Measurements from ENCODE around the gene TBL3. TPM values are rescaled to one million over a fixed set of nuclear protein-coding genes. Genes with fewer than 3 reads are reported as not detected.
A peak's percentile ranks its signal among the peaks of the same experiment; 100 is the strongest.

The TBL3 gene
- total and polyA plus RNA-seq, 9 of the 15 experiments (the other 6 are each of a cell fraction or from before 2014, with no cell fraction given): 0.97 to 117 (median 24.5) TPM

DNA sequence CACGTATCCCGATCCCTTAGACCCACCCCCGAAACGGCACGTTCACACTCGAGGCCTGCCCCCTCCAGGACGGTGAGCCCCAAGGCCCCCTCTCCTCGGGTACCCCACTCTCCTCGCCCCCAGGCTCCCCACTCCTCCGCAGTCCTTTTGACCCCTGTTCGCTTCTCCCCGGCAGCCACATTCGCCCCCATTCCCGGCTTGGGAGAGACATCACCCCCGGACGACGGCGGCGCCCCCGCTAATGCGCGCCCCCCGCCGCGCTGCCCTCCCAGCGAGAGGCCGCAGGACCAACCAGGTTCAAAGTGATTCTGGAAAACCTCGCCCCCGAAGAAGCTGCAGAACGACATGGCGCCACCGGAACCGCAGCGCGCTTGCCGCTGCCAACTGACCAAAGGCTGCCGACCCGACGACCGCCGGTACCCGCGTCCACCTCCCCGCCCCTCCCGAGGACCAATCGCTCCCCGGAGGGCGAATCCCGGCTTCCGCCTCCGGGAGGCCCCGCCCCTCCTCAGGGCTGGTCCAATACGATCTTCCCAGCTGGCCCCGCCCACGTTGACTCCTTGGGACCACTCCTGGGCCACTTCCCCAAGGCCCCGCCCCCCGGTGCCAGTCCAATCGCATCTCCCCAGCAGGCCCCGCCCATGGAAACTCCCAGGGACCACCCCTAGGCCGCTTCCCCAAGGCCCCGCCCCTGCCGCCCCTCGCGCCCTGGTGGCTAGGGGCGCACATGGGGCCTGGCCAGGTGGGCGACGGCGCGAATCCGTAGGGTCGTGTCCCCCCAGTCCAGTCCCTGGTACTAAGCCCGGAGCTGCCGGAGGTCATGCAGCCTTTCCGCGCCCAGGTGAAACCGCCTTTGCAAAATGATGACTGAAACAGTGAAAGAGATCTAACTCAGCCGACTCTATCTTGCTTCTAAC lies 28.8 kb upstream of the TBL3 start, which contains the start of gene MSRB1 (continued):
- TF ChIP-seq, protein P1, sequence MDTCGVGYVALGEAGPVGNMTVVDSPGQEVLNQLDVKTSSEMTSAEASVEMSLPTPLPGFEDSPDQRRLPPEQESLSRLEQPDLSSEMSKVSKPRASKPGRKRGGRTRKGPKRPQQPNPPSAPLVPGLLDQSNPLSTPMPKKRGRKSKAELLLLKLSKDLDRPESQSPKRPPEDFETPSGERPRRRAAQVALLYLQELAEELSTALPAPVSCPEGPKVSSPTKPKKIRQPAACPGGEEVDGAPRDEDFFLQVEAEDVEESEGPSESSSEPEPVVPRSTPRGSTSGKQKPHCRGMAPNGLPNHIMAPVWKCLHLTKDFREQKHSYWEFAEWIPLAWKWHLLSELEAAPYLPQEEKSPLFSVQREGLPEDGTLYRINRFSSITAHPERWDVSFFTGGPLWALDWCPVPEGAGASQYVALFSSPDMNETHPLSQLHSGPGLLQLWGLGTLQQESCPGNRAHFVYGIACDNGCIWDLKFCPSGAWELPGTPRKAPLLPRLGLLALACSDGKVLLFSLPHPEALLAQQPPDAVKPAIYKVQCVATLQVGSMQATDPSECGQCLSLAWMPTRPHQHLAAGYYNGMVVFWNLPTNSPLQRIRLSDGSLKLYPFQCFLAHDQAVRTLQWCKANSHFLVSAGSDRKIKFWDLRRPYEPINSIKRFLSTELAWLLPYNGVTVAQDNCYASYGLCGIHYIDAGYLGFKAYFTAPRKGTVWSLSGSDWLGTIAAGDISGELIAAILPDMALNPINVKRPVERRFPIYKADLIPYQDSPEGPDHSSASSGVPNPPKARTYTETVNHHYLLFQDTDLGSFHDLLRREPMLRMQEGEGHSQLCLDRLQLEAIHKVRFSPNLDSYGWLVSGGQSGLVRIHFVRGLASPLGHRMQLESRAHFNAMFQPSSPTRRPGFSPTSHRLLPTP (IDR thresholded peaks at IDR 0.05; ENCODE audit: borderline replicate concordance, extremely low read depth, insufficient read length): no peak
- no peak for TF ChIP-seq PCBP2 (IDR thresholded peaks at IDR 0.05; ENCODE audit: low read depth, low read length, poor library complexity, severe bottlenecking)
- TF ChIP-seq SRF (CRISPR knock-in tag; IDR thresholded peaks at IDR 0.05): 0 out of 4 replicates have a peak, but pooled peaks of 1 of the 2 experiments have one; percentile 49
- no peak for TF ChIP-seq RBM25 (IDR thresholded peaks at IDR 0.05; ENCODE audit: low read depth, low read length, severe bottlenecking)
- no peak for TF ChIP-seq ZNF354B (CRISPR knock-in tag; IDR thresholded peaks at IDR 0.05)
- no peak for TF ChIP-seq EWSR1 (IDR thresholded peaks at IDR 0.05; ENCODE audit: borderline replicate concordance, low read depth, partially characterized antibody)
- TF ChIP-seq MBD2 (IDR thresholded peaks at IDR 0.05; ENCODE audit: borderline replicate concordance, low read depth): no peak
- 0 out of 2 replicates have a peak, but pooled peaks have one; percentile 37 for TF ChIP-seq GATAD2A (IDR thresholded peaks at IDR 0.05)
- TF ChIP-seq POLR3A (IDR thresholded peaks at IDR 0.05; ENCODE audit: borderline replicate concordance, extremely low read depth, insufficient read depth, insufficient read length): no peak
- TF ChIP-seq CHD1 (IDR thresholded peaks at IDR 0.05; ENCODE audit: low read length): no peak
- peak; percentile 38 for TF ChIP-seq NFYB (IDR thresholded peaks at IDR 0.05; ENCODE audit: extremely low read depth, insufficient read length)
- peak; percentile 58 for TF ChIP-seq EGR1 (conservative IDR thresholded peaks at IDR 0.05)
- TF ChIP-seq SP1 (CRISPR knock-in tag; IDR thresholded peaks at IDR 0.05): peak; percentile 88
- TF ChIP-seq NCOA6 (IDR thresholded peaks at IDR 0.05): peak; percentile 54; the same call in 1 of the 2 replicates
- no peak for TF ChIP-seq HLTF (IDR thresholded peaks at IDR 0.05)
- no peak for TF ChIP-seq FOXJ2 (tag; IDR thresholded peaks at IDR 0.05)
- TF ChIP-seq RHOXF2B (CRISPR knock-in tag; conservative IDR thresholded peaks at IDR 0.05): no peak
- TF ChIP-seq ZNF449 (CRISPR knock-in tag; IDR thresholded peaks at IDR 0.05): no peak
